GM12892 (cell line): ENCODE results near the gene THADA.

Experiments
- DNase-seq: peaks from one replicate; pipeline ENCODE4 v3.0.0; 2011; ENCODE audit not compliant: insufficient read length
- FAIRE-seq: peaks from 2 replicates; lab custom pipeline; 2011; peaks lifted over from hg19 to GRCh38; lab: Jason Lieb, UNC
- POLR2A ChIP-seq: IDR thresholded peaks from 2 replicates; pipeline ENCODE4 v1.6.1; 2011; ENCODE audit warnings: low read depth, low read length, control low read depth
- POLR2AphosphoS5 ChIP-seq: IDR thresholded peaks from 2 replicates; pipeline ENCODE4 v1.6.1; 2011; ENCODE audit warnings: low read depth, low read length, control low read depth
- TAF1 ChIP-seq: IDR thresholded peaks from 2 replicates; pipeline ENCODE4 v1.6.1; 2011; ENCODE audit warnings: low read depth, mild to moderate bottlenecking, control low read depth, low read length, borderline replicate concordance

THADA gene

DNA sequence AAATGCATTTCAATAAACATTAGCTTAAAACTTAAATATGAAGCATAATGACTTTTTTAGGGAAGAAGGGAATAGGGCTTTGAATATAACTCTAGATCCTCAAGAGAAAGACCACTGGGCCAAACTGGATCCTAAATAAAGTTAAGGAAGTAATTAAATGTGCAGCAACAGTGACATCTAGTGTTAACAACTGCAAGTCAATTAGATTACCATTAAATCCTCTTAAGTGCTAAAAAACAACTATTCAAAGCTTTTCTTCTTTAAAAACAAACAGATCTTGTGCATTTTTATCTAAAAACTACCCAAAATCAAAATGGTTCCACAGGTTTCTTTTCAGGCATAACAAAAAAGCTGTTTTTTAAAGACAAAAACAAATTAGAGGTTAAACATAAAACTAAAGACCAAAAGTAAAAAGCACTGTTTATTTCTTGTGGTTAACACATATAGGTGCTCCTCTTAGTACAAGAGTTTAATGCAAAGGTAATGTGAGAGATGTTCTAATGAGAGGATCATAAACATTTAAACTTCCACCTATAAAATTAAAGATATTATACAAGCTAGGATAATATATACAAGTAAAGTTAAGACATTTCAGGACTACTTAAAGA, 111.4 kb downstream of the THADA start:
- TF ChIP-seq POLR2A = no peak
- no peak for TF ChIP-seq TAF1
- no peak for TF ChIP-seq POLR2AphosphoS5
- DNase-seq (no peak), FAIRE-seq (peak; percentile 54)

DNA sequence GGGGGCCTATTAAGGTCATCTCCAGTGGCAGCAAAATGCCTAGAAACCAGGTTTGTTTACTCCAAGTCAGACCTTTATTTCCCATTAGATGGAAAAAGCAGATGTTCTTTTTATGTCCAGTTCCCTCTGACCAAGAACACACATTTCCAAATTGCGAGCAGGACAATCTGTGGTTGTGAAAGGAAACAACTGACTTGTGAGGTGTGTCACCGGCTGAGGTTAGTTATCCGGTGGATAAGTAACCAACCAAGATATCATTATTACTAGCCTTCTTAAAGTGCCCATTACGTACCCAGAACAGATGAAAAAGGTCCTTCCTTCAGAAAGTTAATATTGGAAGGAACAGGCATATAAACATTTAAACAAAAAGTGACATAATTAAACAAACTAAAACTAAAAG, 112.9 kb downstream of the THADA start:
- DNase-seq (no peak), FAIRE-seq (peak; percentile 74)
- TF ChIP-seq POLR2AphosphoS5 = no peak
- TF ChIP-seq POLR2A = no peak
- TF ChIP-seq TAF1 = no peak

DNA sequence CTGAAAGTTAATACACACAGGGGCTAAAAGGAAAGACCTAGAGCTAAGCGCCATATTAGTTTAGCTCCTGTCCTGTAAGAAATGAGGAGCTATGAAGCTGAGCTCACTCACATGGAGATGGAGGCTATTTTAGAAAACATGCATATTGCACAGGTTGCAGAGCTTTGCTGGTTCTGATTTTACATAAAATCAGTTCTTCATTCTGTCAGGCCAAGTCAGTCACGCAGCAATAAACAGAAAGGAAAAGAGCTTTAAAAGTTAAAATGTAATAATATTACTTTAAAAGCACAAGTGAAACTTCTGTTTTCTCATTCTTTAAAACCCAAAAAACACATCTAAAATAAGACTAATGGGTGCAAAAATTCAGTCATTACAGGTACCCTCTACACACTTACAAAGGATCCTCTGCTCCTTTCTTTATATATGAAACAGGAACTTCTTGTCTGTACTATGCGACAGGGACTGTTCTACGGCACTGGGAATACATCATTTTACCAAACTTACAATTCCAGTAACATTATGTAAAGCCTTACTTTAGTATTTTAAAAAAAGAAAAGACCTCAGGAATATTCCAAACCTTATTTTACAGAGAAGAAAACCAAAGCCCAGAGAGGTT, 113.8 kb downstream of the THADA start:
- TF ChIP-seq POLR2A = no peak
- DNase-seq = no peak
- no peak for FAIRE-seq

DNA sequence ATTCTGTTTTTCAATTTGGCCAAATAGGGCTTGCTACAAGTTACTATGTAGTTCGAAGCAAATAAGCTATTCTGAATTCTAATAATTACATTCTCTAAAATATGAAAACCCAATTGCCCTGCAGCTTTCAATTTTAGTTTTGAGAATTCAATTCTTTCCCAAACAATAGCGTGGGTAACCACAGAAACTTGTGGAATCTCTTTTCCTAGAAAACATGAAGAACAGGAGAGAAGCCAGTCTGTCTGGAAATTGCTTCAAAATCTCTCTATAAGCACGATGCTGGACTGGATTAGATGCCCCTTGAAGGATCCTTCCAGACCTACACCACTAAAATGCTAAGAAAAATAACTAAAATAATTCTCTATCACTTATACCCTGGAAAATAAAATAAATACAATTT, 115.0 kb downstream of the THADA start:
- DNase-seq = no peak
- TF ChIP-seq POLR2AphosphoS5 (no peak), POLR2A (no peak), TAF1 (no peak)
- no peak for FAIRE-seq

DNA sequence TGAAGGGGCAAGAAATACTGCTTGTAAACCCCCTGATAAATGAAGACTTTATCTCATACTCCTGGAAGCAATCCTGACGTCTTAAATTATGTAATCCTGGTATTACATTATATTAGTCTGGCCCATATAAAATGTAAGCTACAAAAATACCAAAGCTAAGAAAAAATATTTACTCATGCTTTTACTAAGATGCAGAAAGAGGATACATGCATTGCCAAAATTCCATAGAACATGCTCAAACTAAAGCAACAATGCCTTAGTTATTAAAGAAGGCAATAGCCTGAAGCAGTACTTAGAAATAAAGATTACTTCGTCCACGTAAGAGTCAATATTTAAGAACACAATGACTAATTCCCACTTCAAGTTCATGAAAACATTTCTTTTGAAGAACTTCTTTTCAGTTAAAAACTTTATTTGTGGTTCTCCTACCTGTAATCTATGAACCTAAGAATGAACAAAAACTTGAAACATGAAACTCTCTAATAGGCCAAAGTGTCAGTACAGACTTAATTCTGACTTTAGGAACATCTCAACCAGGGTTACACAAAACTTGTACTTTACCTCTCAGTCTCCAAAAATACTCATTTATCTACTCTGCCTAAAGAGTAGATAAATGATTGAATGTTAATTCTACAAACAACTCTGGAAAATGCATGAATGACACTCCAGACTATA, 117.3 kb downstream of the THADA start:
- DNase-seq (no peak), FAIRE-seq (no peak)
- TF ChIP-seq POLR2AphosphoS5 (no peak), TAF1 (no peak), POLR2A (no peak)

DNA sequence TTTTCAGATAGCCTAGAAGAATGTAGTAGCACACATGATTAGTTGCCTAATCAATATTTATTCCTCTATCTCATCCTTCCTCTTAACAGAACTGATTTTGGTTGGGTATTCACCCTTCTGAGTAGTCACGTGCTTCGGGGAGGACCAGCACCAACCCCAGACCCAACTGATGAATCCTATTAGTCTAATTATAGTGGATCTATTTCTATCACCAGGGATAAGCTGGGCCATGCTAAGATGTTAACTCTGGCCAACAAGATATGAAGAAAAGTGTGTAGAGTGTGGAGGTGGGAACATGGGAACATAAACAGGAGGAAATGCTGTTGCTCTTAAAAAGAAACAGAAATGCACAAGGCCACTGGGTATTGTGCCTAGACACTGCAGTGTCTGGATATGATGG, 119.9 kb downstream of the THADA start:
- DNase-seq = no peak
- TF ChIP-seq TAF1 (no peak), POLR2A (no peak)
- FAIRE-seq = no peak

DNA sequence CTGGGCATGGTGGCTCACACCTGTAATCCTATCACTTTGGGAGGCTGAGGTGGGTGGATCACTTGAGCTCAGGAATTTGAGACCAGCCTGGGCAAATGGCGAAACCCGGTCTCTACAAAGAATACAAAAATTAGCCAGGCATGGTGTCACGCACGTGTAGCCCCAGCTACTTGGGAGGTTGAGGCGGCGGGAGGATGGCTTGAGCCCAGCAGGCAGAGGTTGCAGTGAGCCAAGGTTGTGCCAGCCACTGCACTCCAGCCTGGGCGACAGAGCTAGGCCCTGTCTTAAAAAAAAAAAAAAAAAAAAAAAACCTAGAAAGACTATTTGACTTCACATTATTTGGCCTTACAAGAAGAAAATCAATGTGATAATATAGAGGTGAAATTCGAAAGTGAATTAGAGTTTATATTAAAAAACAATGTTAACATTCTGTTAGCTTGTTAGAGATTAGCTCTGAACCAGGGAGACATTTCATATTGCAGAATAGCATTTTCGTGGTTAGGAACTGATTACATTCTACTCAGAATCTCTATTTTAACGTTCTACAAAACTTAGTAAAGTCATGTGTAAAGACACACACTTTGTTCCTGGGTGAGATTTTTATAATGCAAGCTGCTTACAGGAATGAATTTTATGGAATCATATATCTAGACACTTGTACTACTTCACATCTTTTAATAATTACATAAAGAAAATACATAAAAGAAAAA, 120.5 kb downstream of the THADA start:
- FAIRE-seq (no peak), DNase-seq (no peak)
- no peak for TF ChIP-seq POLR2A
- no peak for TF ChIP-seq TAF1
- no peak for TF ChIP-seq POLR2AphosphoS5

DNA sequence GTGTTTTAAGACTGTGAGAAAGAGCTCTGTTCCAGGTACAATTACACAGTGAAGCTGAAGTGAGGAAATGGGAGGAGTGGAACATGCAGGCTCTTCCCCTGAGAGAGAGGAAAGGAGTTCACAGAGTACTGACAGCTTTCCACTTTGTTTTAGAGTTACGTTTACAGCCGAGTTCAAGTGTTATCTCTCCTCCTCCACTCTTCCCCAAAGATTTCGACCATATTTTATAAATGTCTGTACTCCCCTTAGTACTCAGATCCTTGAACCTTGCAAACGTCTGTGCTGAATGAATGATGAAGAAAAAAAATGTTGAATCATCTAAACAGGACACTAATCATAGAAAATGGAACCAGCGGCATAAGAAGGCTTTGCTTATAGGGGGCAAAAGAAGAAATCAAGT, 121.6 kb downstream of the THADA start:
- TF ChIP-seq TAF1 (no peak), POLR2AphosphoS5 (no peak), POLR2A (no peak)
- no peak for FAIRE-seq
- no peak for DNase-seq

DNA sequence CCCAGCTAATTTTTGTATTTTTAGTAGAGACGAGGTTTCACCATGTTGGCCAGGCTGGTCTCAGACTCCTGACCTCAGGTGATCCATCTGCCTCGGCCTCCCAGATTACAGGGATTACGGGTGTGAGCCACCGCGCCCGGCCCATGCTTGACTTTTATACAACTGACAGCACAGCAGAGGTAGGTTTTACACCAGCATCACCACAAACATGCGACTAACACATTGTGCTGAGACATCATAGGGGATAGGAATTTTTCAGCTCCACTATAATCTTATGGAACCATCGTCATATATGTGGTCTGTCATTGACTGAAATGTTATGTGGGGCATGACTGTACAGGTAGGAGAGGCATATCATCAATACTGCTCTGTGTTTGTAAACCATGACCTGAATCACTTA, 122.1 kb downstream of the THADA start:
- DNase-seq = no peak
- FAIRE-seq = no peak
- no peak for TF ChIP-seq TAF1
- TF ChIP-seq POLR2AphosphoS5 = no peak
- no peak for TF ChIP-seq POLR2A

DNA sequence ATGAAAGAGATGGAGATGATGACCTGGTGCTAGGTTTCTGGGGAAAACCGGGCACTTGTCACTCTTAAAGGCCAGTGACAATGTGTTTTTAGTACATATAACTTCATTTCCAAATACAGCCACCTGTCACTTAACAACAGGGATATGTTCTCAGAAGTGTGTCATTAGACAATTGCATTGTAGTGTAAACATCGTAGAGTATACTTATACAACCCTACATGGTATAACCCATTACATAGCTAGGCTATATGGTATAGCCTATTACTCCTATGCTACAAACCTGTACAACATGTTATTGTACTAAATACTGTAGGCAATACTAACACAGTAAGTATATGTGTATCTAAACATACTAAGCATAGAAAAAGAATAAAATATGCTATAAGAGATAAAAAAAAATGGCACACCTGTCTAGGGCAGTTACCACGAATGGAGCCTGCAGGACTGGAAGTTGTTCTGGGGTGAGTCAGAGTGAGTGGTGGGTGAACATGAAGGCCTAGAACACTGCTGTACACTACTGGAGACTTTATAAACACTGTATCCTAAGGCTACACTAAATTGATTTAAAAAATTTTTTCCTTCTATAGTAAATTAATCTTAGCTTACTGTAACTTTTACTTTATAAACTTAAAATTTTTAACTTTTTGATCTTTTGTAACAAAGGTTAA, 123.2 kb downstream of the THADA start:
- DNase-seq (no peak), FAIRE-seq (no peak)
- TF ChIP-seq POLR2AphosphoS5 (no peak), POLR2A (no peak), TAF1 (no peak)

DNA sequence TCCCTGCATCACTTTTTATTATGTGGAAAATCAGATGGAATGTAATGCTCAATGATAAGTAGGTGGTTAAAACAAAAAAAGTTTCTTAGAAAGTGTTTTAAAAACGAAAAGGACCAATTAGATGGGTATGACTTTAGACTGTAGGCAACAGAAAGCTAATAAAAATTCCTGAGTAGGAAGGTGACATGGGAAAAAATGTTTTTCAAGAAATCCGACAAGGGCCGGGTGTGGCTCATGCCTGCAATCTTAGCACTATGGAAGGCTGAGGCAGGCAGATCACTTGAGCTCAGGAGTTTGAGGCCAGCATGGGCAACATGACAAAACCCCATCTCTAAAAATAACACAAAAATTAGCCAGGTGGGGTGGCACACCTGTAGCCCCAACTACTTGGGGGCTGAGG, 126.1 kb downstream of the THADA start:
- no peak for TF ChIP-seq POLR2AphosphoS5
- no peak for TF ChIP-seq TAF1
- no peak for TF ChIP-seq POLR2A
- no peak for FAIRE-seq
- no peak for DNase-seq

DNA sequence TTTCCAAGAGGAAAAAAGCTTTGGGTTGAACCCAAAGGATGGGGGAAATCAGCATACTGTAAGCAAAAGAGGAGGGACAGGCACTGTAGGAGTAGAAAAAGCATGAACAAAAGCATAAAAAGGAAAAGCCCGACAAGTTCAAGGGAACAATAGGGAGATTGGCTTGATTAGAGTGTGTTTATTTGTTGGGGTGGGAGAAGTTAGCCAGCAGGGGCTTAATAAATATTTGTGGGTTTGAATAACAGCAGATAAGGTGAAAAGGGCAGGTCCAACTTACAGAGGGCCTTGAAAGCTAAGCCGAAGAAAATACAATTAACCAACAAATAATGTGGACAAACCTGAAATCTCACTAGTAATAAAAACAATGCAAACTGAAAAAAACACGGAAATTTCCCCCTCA, 126.7 kb downstream of the THADA start:
- FAIRE-seq (no peak), DNase-seq (no peak)
- TF ChIP-seq TAF1 = no peak
- no peak for TF ChIP-seq POLR2AphosphoS5
- no peak for TF ChIP-seq POLR2A
